Gastroesophageal sphincter (tissue), 4 donors: ENCODE data around the gene SIPA1. TPM values are rescaled to one million over a fixed set of nuclear protein-coding genes. Genes with fewer than 3 reads are reported as not detected.

Experiments
- ATAC-seq: fragments of 150-250 bp; one replicate; pipeline ENCODE4 v1.9.1; 2016; ENCODE audit warnings: mild to moderate bottlenecking, moderate library complexity
- H3K27ac ChIP-seq, 4 donors: fragments of 200-600 bp; sonication (generic) in 3 of 4; 1 replicate in 3 of 4; 2 replicates in 1 of 4; pipeline ENCODE4 v1.5.1; 2016 to 2019
- H3K27me3 ChIP-seq: fragments of 200-600 bp; sonication (generic); one replicate; pipeline ENCODE4 v1.5.1; 2019
- H3K36me3 ChIP-seq, 2 donors: fragments of 200-600 bp; sonication (generic); one replicate each; pipeline ENCODE4 v1.5.1; 2019; ENCODE audit warnings: control low read depth in 1 of 2
- H3K4me1 ChIP-seq, 3 donors: fragments of 200-600 bp; sonication (generic); 1 replicate in 2 of 3; 2 replicates in 1 of 3; pipeline ENCODE4 v1.5.1; 2016 to 2019; ENCODE audit warnings: control low read depth in 2 of 3
- H3K4me3 ChIP-seq, 2 donors: fragments of 200-600 bp; sonication (generic); one replicate each; pipeline ENCODE4 v1.5.1; 2019; ENCODE audit warnings: mild to moderate bottlenecking in 1 of 2, moderate library complexity in 1 of 2
- H3K9me3 ChIP-seq, 3 donors: fragments of 200-600 bp; sonication (generic); one replicate each; pipeline ENCODE4 v1.5.1; 2017 to 2019; ENCODE audit warnings: control low read depth in 2 of 3
- EP300 ChIP-seq: sonication (generic); formaldehyde crosslinking; IDR thresholded peaks from one replicate; pipeline ENCODE4 v1.6.1; 2017; ENCODE audit warnings: antibody characterized with exemption, mild to moderate bottlenecking
- POLR2A ChIP-seq, 2 donors: fragments of 450-650 bp; IDR thresholded peaks; one replicate each; pipeline ENCODE4 v1.6.1; 2017; ENCODE audit warnings: antibody characterized with exemption in 2 of 2, mild to moderate bottlenecking in 2 of 2, moderate library complexity in 1 of 2
- POLR2AphosphoS5 ChIP-seq: sonication (generic); formaldehyde crosslinking; IDR thresholded peaks from one replicate; pipeline ENCODE4 v1.6.1; 2017; ENCODE audit warnings: antibody characterized with exemption
- WGBS, 2 donors: methylation state at CpG; one replicate each; pipeline ENCODE4 v1.1.5; 2018; ENCODE audit warnings: low coverage in 1 of 2; 5-methylcytosine and 5-hydroxymethylcytosine counted together
- total RNA-seq, 4 donors: library from RNA; depleted of rRNA; stranded (reverse); fragments of >200 nt; gene quantifications; one replicate each; pipeline ENCODE4 v1.1.0, GENCODE V29; 2016
- TF ChIP-seq, protein P1 (sequence below), 4 experiments: fragments of 200-600 bp in 2 of 4; fragments of 450-650 bp in 2 of 4; sonication (generic) in 1 of 4; IDR thresholded peaks; one replicate each; pipeline ENCODE4 v1.5.1; 2017 to 2019; ENCODE audit warnings: antibody characterized with exemption in 4 of 4, mild to moderate bottlenecking in 2 of 4, moderate library complexity in 2 of 4

SIPA1 gene
- total RNA-seq, 4 donors from 2014 or later = 32.9 to 45.0 (median 38.3) TPM

DNA sequence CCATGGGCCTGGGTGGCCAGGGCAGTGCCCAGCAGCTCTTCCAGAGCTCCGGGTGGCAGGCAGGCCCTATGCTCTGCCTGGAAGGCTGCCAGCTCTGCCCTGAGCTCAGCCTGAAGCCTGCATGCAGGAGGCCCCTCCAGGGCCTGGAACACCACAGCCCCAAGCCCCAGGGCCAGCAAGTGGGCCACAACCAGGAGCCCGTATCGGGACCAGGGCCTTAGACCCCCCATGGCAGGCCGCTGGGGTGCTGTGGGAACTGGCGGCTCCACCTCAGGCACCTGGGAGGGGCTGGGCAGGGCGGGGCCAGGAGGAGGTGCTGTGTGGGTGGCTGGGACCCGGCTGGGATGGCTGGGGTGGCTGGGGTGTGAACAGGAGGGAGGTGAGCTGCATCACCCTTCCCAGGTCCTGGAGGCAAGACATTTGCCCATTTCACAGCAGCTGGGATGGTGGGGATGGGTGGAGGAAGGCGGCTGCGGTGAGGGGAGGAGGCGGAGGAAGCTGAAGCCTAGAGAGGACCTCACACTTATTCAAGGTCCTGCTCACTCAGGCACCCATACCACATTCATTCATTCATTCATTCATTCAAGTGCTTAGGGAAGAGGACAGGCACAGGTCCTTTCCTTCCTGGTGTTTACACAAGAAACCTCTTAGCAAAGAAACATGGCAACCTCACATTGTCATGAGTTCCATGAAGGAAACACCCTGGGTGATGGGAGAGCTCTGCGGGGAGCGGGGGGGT, 42.2 kb upstream of the SIPA1 start, which contains the start of gene KCNK7:
KCNK7 (minus strand) TSS at position 258 of the 739 bp plus-strand sequence; CDS start at position 230, 28 bp downstream.
- peak within 1 kb of the TSS in 2 of 4 donors; percentile 20 to 72 for H3K27ac ChIP-seq
- no peaks in the 10 kb centered on the region for H3K9me3 ChIP-seq
- H3K36me3 ChIP-seq = peaks cover 0 to 68% of the 10 kb centered on the region in 2 donors
- no peak for TF ChIP-seq POLR2AphosphoS5
- TF ChIP-seq, protein P1, sequence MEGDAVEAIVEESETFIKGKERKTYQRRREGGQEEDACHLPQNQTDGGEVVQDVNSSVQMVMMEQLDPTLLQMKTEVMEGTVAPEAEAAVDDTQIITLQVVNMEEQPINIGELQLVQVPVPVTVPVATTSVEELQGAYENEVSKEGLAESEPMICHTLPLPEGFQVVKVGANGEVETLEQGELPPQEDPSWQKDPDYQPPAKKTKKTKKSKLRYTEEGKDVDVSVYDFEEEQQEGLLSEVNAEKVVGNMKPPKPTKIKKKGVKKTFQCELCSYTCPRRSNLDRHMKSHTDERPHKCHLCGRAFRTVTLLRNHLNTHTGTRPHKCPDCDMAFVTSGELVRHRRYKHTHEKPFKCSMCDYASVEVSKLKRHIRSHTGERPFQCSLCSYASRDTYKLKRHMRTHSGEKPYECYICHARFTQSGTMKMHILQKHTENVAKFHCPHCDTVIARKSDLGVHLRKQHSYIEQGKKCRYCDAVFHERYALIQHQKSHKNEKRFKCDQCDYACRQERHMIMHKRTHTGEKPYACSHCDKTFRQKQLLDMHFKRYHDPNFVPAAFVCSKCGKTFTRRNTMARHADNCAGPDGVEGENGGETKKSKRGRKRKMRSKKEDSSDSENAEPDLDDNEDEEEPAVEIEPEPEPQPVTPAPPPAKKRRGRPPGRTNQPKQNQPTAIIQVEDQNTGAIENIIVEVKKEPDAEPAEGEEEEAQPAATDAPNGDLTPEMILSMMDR (IDR thresholded peaks at IDR 0.05) = no peak
- peak in 1 of 2 donors; percentile 6 for TF ChIP-seq POLR2A (IDR thresholded peaks at IDR 0.05)
- no peak for TF ChIP-seq EP300
- 0 to 85% methylated on average over 1 to 5 of the region's 12 CpGs for WGBS, 2 donors
- no peaks in the 10 kb centered on the region for H3K27me3 ChIP-seq
- ATAC-seq = no peak
- no peak within 1 kb of the TSS for H3K4me3 ChIP-seq
- H3K4me1 ChIP-seq = peaks cover 0 to 53% (median 13%) of the 10 kb centered on the region in 3 donors

DNA sequence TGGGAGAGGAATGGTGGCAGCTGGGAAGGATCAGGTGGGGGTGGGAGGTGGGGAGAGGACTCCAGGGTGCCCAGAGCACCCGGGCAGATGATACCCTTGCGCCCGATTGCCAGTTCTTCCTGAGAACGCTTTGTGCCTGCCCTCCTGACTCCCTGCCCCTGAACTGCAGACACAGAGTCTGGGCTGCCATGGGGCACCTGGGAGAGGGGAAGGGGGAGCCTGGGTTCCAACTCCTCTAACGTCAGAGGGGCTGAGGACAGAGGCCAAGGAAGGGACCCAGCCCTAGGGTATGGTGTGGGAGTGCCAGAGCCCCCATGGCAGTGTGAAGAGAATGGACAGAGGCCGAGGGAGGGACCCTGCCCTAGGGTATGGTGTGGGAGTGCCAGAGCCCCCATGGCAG, 41.4 kb upstream of the SIPA1 start:
- WGBS, 2 donors = 40% methylated on average over 1 of the region's 6 CpGs; no CpG with 5 or more reads in 1 of the 2 donors
- H3K36me3 ChIP-seq = peaks cover 0 to 68% of the 10 kb centered on the region in 2 donors
- no peaks in the 10 kb centered on the region for H3K27me3 ChIP-seq
- H3K9me3 ChIP-seq = no peaks in the 10 kb centered on the region
- H3K4me3 ChIP-seq = no peak overlapping the region
- H3K4me1 ChIP-seq = peaks cover 0 to 46% (median 13%) of the 10 kb centered on the region in 3 donors
- no peak for ATAC-seq
- no peak overlapping the region for H3K27ac ChIP-seq
- no peak for TF ChIP-seq EP300
- no peak for TF ChIP-seq POLR2AphosphoS5
- TF ChIP-seq, protein P1 (IDR thresholded peaks at IDR 0.05) = no peak

DNA sequence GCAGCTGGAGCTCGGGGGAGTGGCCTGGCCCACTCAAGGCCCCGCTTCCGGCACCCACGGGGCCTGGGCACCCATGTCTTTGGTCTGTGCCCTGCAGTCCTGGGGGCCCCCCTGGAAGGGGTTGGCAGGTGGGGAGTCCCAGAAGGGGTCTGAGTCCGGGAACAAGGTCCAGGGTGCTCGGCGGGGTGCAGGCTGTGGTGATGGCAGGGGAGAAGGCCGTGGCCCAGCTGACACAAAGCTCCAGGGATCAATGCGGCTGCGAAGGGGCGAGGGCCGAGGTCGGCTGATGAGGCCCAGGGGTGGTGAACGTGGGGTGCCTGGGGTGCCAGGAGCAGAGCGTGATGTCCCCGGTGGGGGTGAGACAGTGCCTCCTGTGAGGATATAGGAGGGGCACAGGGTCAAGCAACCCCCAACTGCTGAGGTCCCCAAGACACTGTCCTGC, 39.6 kb upstream of the SIPA1 start:
- 93% methylated on average over 5 of the region's 16 CpGs; no CpG with 5 or more reads in 1 of the 2 donors for WGBS, 2 donors
- H3K4me1 ChIP-seq = peaks cover 0 to 29% (median 13%) of the 10 kb centered on the region in 3 donors
- H3K4me3 ChIP-seq = no peak overlapping the region
- H3K27me3 ChIP-seq = no peaks in the 10 kb centered on the region
- H3K36me3 ChIP-seq = peaks cover 0 to 68% of the 10 kb centered on the region in 2 donors
- H3K27ac ChIP-seq = no peak overlapping the region
- no peak for TF ChIP-seq POLR2A (IDR thresholded peaks at IDR 0.05)
- TF ChIP-seq, protein P1 (IDR thresholded peaks at IDR 0.05) = no peak
- no peak for TF ChIP-seq POLR2AphosphoS5
- no peak for TF ChIP-seq EP300
- no peak for ATAC-seq
- no peaks in the 10 kb centered on the region for H3K9me3 ChIP-seq

DNA sequence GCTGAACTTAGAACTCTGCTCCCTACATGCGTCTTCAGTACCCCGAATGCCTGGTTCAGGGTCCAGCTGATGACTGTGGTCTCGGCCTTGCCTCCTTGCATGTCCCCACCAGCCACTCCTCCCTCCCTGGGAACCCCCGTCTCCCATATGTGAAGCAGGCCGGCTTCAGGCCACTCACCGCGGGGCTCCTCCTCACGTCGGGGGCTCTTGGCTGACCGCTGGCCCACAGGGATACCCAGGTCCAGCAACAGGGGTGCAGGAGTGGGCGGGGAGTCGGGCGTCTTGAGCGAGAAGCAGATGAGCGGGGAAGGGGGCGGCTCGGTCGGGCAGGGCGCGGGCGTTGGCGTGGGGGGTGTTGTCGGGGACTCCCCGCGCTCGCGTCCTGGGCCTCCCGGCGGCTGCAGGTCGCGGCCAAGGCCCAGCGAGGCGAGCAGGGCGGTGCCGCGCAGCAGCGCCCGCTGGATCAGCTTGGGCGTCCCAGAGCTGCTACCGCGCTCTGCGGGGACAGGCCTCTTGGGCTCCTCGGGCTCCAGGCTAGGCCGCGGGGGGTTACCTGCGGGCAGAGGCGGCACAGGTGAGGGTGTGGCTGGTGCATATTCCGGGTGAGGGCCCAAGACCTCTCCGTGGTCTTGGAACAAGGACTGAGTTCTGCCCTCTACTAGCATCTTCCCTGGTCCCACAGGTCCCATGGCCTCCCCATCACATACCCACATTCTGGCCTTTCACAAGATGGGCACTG, 38.5 kb upstream of the SIPA1 start:
- Histone ChIP-seq H3K27me3 (no peaks in the 10 kb centered on the region), H3K4me3 (no peak overlapping the region), H3K27ac (no peak overlapping the region), H3K36me3 (peaks cover 0 to 76% of the 10 kb centered on the region in 2 donors), H3K4me1 (peaks cover 0 to 18% (median 10%) of the 10 kb centered on the region in 3 donors), H3K9me3 (no peaks in the 10 kb centered on the region)
- ATAC-seq = no peak
- 83 to 86% methylated on average over 2 of the region's 49 CpGs for WGBS, 2 donors
- TF ChIP-seq, protein P1 (IDR thresholded peaks at IDR 0.05) = no peak
